H9 (cell line): Measurements from ENCODE around the gene CACNA1G. TPM values are rescaled to one million over a fixed set of nuclear protein-coding genes. Genes with fewer than 3 reads are reported as not detected.

Source experiments
- DNase-seq: peaks from one replicate; pipeline ENCODE4 v3.0.0-alpha.2; 2017
- H2AFZ ChIP-seq: one replicate; pipeline ENCODE4 v1.6.1; 2013; ENCODE audit warnings: mild to moderate bottlenecking, low read length, control low read depth, moderate library complexity
- H2AK5ac ChIP-seq: 2 replicates; pipeline ENCODE4 v1.6.1; 2013; ENCODE audit warnings: low read length, control low read depth, mixed read lengths; ENCODE audit not compliant: insufficient read length
- H2BK120ac ChIP-seq: one replicate; pipeline ENCODE4 v1.6.1; 2013; ENCODE audit warnings: low read depth, mild to moderate bottlenecking, low read length, control low read depth, inconsistent platforms; ENCODE audit not compliant: poor library complexity, severe bottlenecking
- H2BK12ac ChIP-seq: 2 replicates; pipeline ENCODE4 v1.6.1; 2013; ENCODE audit warnings: low read length, control low read depth, mixed read lengths, low read depth; ENCODE audit not compliant: insufficient read length
- H2BK15ac ChIP-seq: 2 replicates; pipeline ENCODE4 v1.6.1; 2013; ENCODE audit warnings: low read depth, low read length, control low read depth
- H2BK20ac ChIP-seq: one replicate; pipeline ENCODE4 v1.6.1; 2013; ENCODE audit warnings: low read depth, mild to moderate bottlenecking, low read length, control low read depth, inconsistent platforms; ENCODE audit not compliant: poor library complexity, severe bottlenecking
- H2BK5ac ChIP-seq: 2 replicates; pipeline ENCODE4 v1.6.1; 2013; ENCODE audit warnings: low read length, control low read depth, mixed read lengths; ENCODE audit not compliant: insufficient read length
- H3K14ac ChIP-seq: 2 replicates; pipeline ENCODE4 v1.6.1; 2013; ENCODE audit warnings: low read length, control low read depth; ENCODE audit not compliant: insufficient read depth
- H3K18ac ChIP-seq: 2 replicates; pipeline ENCODE4 v1.6.1; 2013; ENCODE audit warnings: low read depth, mild to moderate bottlenecking, mixed read lengths, low read length, control low read depth; ENCODE audit not compliant: insufficient read length
- H3K23ac ChIP-seq: 2 replicates; pipeline ENCODE4 v1.6.1; 2013; ENCODE audit warnings: low read length, control low read depth, mixed read lengths, low read depth; ENCODE audit not compliant: insufficient read length
- H3K23me2 ChIP-seq: 2 replicates; pipeline ENCODE4 v1.6.1; 2013; ENCODE audit warnings: low read depth, mild to moderate bottlenecking, mixed read lengths, low read length, control low read depth; ENCODE audit not compliant: insufficient read length, poor library complexity, severe bottlenecking
- H3K27ac ChIP-seq: 2 replicates; pipeline ENCODE4 v1.5.1; 2013; ENCODE audit warnings: low read length, control low read depth, mixed read lengths, low read depth; ENCODE audit not compliant: insufficient read length
- H3K27me3 ChIP-seq: 2 replicates; pipeline ENCODE4 v1.6.1; 2013; ENCODE audit warnings: low read length, control low read depth, inconsistent platforms; ENCODE audit not compliant: insufficient read depth
- H3K4ac ChIP-seq: 2 replicates; pipeline ENCODE4 v1.6.1; 2013; ENCODE audit warnings: low read depth, mild to moderate bottlenecking, control low read depth, inconsistent platforms, low read length, moderate library complexity
- H3K4me1 ChIP-seq: 2 replicates; pipeline ENCODE4 v1.6.1; 2013; ENCODE audit warnings: low read length, control low read depth, inconsistent platforms; ENCODE audit not compliant: insufficient read depth
- H3K4me2 ChIP-seq: 2 replicates; pipeline ENCODE4 v1.6.1; 2013; ENCODE audit warnings: low read length, control low read depth, mixed read lengths; ENCODE audit not compliant: insufficient read length, insufficient read depth
- H3K56ac ChIP-seq: 2 replicates; pipeline ENCODE4 v1.6.1; 2013; ENCODE audit warnings: low read depth, mild to moderate bottlenecking, mixed read lengths, low read length, control low read depth; ENCODE audit not compliant: insufficient read length
- H3K79me1 ChIP-seq: 2 replicates; pipeline ENCODE4 v1.6.1; 2013; ENCODE audit warnings: low read depth, mild to moderate bottlenecking, moderate library complexity, low read length, control low read depth, inconsistent platforms; ENCODE audit not compliant: insufficient read depth, poor library complexity, severe bottlenecking
- H3K79me2 ChIP-seq: 2 replicates; pipeline ENCODE4 v1.6.1; 2013; ENCODE audit warnings: low read length, control low read depth, inconsistent platforms; ENCODE audit not compliant: insufficient read depth
- H3K9ac ChIP-seq: 2 replicates; pipeline ENCODE4 v1.6.1; 2013; ENCODE audit warnings: low read length, control low read depth, mixed read lengths; ENCODE audit not compliant: insufficient read length; ENCODE audit errors: extremely low read depth
- H3K9me3 ChIP-seq: one replicate; pipeline ENCODE4 v1.6.1; 2013; ENCODE audit warnings: low read depth, low read length, inconsistent platforms; ENCODE audit not compliant: control insufficient read depth
- H3T11ph ChIP-seq: one replicate; pipeline ENCODE4 v1.6.1; 2013; ENCODE audit warnings: mild to moderate bottlenecking, low read length, control low read depth, inconsistent platforms
- H4K20me1 ChIP-seq: one replicate; pipeline ENCODE4 v1.6.1; 2013; ENCODE audit not compliant: control insufficient read depth, insufficient read length, insufficient read depth
- H4K5ac ChIP-seq: 2 replicates; pipeline ENCODE4 v1.6.1; 2013; ENCODE audit warnings: low read depth, mild to moderate bottlenecking, mixed read lengths, low read length, control low read depth; ENCODE audit not compliant: insufficient read length
- H4K8ac ChIP-seq: replicated peaks from 2 replicates; pipeline ENCODE4 v1.6.1; 2013; ENCODE audit warnings: low read length, control low read depth, mixed read lengths, low read depth; ENCODE audit not compliant: insufficient read length
- H4K91ac ChIP-seq: 2 replicates; pipeline ENCODE4 v1.6.1; 2013; ENCODE audit warnings: low read depth, mild to moderate bottlenecking, moderate library complexity, mixed read lengths, low read length, control low read depth; ENCODE audit not compliant: insufficient read length
- H3K27ac Mint-ChIP-seq, 3 experiments: 2 replicates in 2 of 3; 3 replicates in 1 of 3; pipeline ENCODE4 v1.8.0; 2020 to 2021; ENCODE audit warnings: mixed read lengths in 3 of 3, mild to moderate bottlenecking in 1 of 3, moderate library complexity in 1 of 3
- H3K27me3 Mint-ChIP-seq: 2 replicates; pipeline ENCODE4 v1.8.0; 2021; ENCODE audit warnings: low read depth, mild to moderate bottlenecking, moderate library complexity, mixed read lengths
- H3K36me3 Mint-ChIP-seq, 3 experiments: 2 replicates in 2 of 3; 3 replicates in 1 of 3; pipeline ENCODE4 v1.8.0; 2020 to 2021; ENCODE audit warnings: low read depth in 3 of 3, mixed read lengths in 3 of 3; ENCODE audit not compliant: insufficient read depth in 1 of 3
- H3K4me1 Mint-ChIP-seq, 2 experiments: 2 replicates each; pipeline ENCODE4 v1.8.0; 2020; ENCODE audit warnings: mixed read lengths in 2 of 2
- H3K4me3 Mint-ChIP-seq, 2 experiments: 2 replicates in 1 of 2; 3 replicates in 1 of 2; pipeline ENCODE4 v1.8.0; 2020 to 2021; ENCODE audit warnings: mild to moderate bottlenecking in 2 of 2, mixed read lengths in 2 of 2, moderate library complexity in 1 of 2
- H3K9me3 Mint-ChIP-seq, 2 experiments: 2 replicates in 1 of 2; 3 replicates in 1 of 2; pipeline ENCODE4 v1.8.0; 2020; ENCODE audit warnings: mild to moderate bottlenecking in 2 of 2, mixed read lengths in 2 of 2, moderate library complexity in 1 of 2
- WGBS: extraction: QIAGEN DNeasy Blood & Tissue Kit; methylation state at CpG from one replicate; pipeline ENCODE4 v1.1.7; 2013; ENCODE audit warnings: missing lambda C conversion rate, low lambda C conversion rate, mixed read lengths; ENCODE audit not compliant: insufficient read length; ENCODE audit errors: extremely low coverage; 5-methylcytosine and 5-hydroxymethylcytosine counted together
- total RNA-seq: library from RNA; stranded (reverse); gene quantifications from 2 replicates; pipeline ENCODE4 v1.2.1, GENCODE V29; 2021
- TF ChIP-seq, protein P1 (sequence below): fragments of 200-600 bp; sonication (generic); conservative IDR thresholded peaks from 3 replicates; pipeline ENCODE4 v1.8.0; 2021; ENCODE audit warnings: antibody characterized with exemption, mild to moderate bottlenecking

CACNA1G gene
- total RNA-seq, 1 experiment from 2014 or later: 1.5 TPM

DNA sequence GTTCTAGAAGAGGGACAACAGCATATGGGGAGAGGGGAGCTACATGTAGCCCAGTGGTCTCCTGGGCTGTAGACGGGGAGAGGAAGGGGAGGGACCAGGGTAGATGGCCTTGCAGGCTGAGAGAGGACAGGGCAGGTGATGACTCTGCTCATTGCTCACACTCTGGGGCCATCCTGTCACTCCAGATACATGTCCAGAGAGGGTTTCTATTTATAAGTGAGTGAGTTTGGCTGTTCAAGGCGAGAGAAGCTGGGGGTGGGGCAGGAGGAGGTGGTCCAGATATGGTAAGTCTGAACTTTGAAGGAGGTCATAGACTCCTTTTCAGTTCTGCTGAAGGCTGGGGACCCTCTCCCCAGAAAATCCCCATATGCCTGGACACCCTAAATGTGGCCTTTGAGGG lies 22.2 kb downstream of the CACNA1G start:
- H3K4me3 Mint-ChIP-seq: no peak overlapping the region
- H3K23me2 ChIP-seq: no peaks in the 10 kb centered on the region
- no peak overlapping the region for H2BK15ac ChIP-seq
- no peak overlapping the region for H2BK20ac ChIP-seq
- H3K4me2 ChIP-seq: no peak overlapping the region
- peaks cover 2% of the 10 kb centered on the region for H4K20me1 ChIP-seq
- H3K27me3 ChIP-seq: no peaks in the 10 kb centered on the region; the same call in 1 of the 2 replicates
- no peak overlapping the region for H2AK5ac ChIP-seq
- no peaks in the 10 kb centered on the region; the same call in 1 of the 2 replicates for H3K4me1 ChIP-seq
- no peak overlapping the region for H4K91ac ChIP-seq
- H3T11ph ChIP-seq: no peak overlapping the region
- no peaks in the 10 kb centered on the region for H3K9me3 ChIP-seq
- no peak for DNase-seq
- no peak overlapping the region for H3K4ac ChIP-seq
- no peak overlapping the region for H3K23ac ChIP-seq
- no CpG with 5 or more reads among the region's 2 CpGs for WGBS
- no peak overlapping the region for H2AFZ ChIP-seq
- H3K27ac Mint-ChIP-seq: no peak overlapping the region; a peak in 1 of 7 replicates
- peaks cover 22% of the 10 kb centered on the region for H3K27me3 Mint-ChIP-seq
- no peaks in the 10 kb centered on the region for H3K9me3 Mint-ChIP-seq
- H3K36me3 Mint-ChIP-seq: peaks cover 0 to 4% (median 0%) of the 10 kb centered on the region in 3 experiments; a peak in 4 of 7 replicates
- no peak overlapping the region for H2BK120ac ChIP-seq
- no peak overlapping the region for H2BK12ac ChIP-seq
- H3K18ac ChIP-seq: no peak overlapping the region
- TF ChIP-seq, protein P1, sequence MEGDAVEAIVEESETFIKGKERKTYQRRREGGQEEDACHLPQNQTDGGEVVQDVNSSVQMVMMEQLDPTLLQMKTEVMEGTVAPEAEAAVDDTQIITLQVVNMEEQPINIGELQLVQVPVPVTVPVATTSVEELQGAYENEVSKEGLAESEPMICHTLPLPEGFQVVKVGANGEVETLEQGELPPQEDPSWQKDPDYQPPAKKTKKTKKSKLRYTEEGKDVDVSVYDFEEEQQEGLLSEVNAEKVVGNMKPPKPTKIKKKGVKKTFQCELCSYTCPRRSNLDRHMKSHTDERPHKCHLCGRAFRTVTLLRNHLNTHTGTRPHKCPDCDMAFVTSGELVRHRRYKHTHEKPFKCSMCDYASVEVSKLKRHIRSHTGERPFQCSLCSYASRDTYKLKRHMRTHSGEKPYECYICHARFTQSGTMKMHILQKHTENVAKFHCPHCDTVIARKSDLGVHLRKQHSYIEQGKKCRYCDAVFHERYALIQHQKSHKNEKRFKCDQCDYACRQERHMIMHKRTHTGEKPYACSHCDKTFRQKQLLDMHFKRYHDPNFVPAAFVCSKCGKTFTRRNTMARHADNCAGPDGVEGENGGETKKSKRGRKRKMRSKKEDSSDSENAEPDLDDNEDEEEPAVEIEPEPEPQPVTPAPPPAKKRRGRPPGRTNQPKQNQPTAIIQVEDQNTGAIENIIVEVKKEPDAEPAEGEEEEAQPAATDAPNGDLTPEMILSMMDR: no peak
- H3K4me1 Mint-ChIP-seq: peaks cover 39 to 64% of the 10 kb centered on the region in 2 experiments
- no peak overlapping the region for H3K56ac ChIP-seq
- no peak overlapping the region for H3K14ac ChIP-seq
- no peak overlapping the region for H4K5ac ChIP-seq
- no peaks in the 10 kb centered on the region for H3K79me1 ChIP-seq
- H3K27ac ChIP-seq: no peak overlapping the region
- no peaks in the 10 kb centered on the region for H3K79me2 ChIP-seq
- H2BK5ac ChIP-seq: no peak overlapping the region
- no peak overlapping the region for H4K8ac ChIP-seq
- H3K9ac ChIP-seq: no peak overlapping the region
